NOMO-1 treated with DMSO at 0.1 percent for 48 hours (cell line): ENCODE results near the gene ERBB4.
"Not testable (repeated sequence)": the region's sequence is repeated elsewhere in the genome, so short reads cannot be mapped to it uniquely, and the experiment has no call there.

Experiments
- DNase-seq: peaks from one replicate; lab custom pipeline; 2025; ENCODE audit not compliant: unreplicated experiment; lab: John Stamatoyannopoulos, UW

ERBB4 gene

GRCh38 chr2:212228743-212229171, 309.8 kb downstream of the ERBB4 start:
- no peak for DNase-seq

DNA sequence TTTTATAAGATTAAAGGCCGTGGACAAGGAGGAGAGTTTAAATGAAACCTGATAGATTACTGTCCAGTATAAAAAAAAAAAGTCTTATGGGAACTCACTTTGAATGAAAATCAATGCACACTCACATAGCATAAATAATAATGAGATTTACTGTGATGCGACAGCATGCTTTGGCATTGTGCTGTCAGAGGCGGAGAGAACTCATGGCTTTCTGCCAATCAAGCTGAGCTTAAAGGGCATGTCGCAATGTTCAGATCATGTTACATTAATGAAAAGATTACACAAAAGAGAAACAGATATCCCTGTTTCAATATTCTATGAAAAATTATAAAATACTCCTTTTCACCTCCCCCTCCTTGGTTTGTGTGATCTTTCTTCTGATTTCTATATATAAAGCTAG, 310.8 kb downstream of the ERBB4 start:
- DNase-seq = no peak

DNA sequence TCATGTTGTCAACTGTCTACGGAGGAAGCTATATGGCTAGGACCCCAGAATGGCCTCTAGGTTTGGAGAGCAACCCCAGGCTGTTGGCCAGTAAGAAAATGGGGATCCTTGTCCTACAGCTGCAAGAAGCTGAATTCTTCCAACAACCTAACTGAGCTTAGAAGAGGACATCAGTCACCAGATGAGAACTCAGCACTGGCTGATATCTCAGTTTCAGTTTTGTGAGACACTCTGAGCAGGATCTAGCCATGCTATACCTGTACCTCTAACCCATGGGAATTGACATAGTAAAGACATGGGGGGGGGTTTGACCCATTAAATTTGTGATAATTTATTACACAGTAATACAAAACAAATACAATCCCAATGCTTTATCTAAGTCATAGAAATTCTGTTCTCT, 312.5 kb downstream of the ERBB4 start:
- no peak for DNase-seq

GRCh38 chr2:212223696-212224095, 314.9 kb downstream of the ERBB4 start:
- DNase-seq = no peak

DNA sequence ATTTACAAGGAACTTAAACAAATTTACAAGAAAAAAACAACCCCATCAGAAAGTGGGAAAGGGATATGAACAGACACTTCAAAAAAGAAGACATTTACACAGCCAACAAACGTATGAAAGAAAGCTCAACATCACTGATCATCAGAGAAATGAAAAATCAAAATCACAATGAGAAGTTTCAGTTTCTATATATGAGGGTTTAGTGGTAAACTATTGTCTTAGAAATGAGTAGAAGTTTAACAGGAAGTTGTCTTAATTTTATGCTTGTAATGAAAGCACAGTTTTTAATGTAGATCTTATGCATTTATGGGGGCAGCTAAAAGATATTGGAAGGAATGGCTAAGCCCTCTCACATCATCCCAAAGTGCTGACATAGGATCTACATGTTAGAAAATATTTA, 325.4 kb downstream of the ERBB4 start:
- DNase-seq = no peak

- DNase-seq = no peak
Observed at GRCh38 chr2:212208467-212208866, 330.1 kb downstream of the ERBB4 start.

GRCh38 chr2:212197776-212198175, 340.8 kb downstream of the ERBB4 start:
- DNase-seq = no peak

GRCh38 chr2:212195626-212196025, 343.0 kb downstream of the ERBB4 start:
- no peak for DNase-seq

DNA sequence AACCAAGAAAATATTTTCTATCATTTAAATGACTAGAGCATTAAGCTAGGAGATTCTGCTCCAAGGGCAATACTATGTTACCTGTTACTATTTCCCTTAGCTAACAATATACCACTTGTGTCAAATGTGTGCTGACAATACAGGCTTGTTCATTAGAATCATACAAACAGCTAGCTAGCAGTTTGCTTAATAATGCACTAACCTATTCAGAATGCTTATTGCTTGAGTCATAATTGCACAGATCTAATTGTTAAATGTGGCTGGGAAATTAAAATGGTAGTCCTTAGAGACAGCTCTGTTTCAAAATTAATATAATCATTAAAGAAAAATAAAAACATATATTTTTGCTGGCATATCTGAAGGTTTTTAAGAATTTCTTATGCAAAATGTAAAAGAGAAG, 344.2 kb downstream of the ERBB4 start:
- DNase-seq = no peak

GRCh38 chr2:212193803-212194202, 344.8 kb downstream of the ERBB4 start:
- DNase-seq = no peak

GRCh38 chr2:212193056-212193455, 345.5 kb downstream of the ERBB4 start:
- no peak for DNase-seq

GRCh38 chr2:212191438-212191837, 347.2 kb downstream of the ERBB4 start:
- not testable (repeated sequence) for DNase-seq

DNA sequence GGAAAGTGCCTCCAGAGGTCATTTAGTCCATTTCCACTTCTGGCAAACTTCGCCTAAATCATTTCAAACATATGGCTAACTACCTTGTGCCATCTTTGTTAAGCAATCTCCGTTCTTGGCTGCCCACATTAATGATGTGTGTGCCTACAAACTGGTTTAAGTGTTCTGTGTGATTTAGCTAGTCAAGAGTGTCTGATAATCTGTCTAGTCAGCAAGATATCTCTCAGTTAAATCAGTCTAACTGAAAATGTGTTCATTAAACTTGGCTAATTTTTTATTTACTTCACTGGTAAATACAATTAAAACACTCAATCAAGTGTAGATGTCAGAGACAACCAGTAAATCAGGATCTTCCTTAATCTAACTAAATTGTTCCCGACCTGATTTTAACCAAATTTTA, 352.4 kb downstream of the ERBB4 start:
- no peak for DNase-seq

- no peak for DNase-seq
Observed at GRCh38 chr2:212181646-212182045, 357.0 kb downstream of the ERBB4 start.

DNA sequence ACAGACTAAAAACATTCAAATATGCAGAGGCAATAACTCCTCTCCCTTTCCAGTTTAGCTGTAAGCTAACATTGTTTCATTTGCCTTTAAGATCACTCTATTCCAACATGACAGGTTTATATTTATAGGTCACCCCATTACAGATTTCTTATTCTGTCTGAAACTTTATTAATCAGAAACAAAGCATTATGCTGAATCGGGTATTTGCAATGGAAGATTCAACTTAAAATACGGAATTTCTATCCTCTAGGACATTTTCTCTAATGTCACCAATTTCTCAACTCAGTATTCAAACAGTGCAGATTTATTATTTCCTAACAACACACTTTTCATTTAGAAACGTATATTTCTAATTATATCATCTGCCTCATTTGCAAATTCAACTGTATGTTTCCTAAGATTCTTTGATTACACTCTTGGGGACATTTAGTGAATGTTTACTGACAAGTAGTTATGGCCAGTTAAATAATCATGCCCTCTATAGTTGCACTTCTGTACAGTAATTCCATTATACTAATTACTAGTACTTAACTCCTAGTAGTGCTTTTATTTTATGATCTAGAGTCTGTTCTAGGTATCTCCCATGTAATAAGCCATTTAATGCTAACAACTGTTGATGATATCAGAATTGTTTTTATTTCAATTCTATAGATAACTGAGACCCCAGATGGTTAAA, 358.1 kb downstream of the ERBB4 start:
- DNase-seq = no peak

GRCh38 chr2:212177724-212178123, 360.9 kb downstream of the ERBB4 start:
- DNase-seq = no peak

DNA sequence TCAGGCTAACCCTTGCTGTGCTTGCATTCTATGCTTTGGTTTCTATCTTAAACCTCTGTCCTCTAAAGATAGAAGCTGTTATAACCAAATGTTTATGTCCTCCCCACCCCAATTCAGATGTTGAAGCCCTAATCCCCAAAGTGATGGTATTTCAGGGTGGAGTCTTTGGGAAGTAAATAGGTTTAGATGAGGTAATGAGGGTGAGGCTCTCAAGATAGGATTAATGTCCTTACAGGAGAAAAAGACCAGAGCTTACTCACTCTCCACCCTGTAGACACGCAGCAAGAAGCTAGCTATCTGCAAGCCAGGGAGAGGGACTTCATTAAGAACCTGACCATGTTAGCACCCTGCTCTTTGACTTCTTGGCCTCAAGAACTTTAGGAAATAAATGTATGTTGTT, 362.5 kb downstream of the ERBB4 start:
- DNase-seq = no peak

- no peak for DNase-seq
Observed at GRCh38 chr2:212173756-212174510, 364.7 kb downstream of the ERBB4 start.

DNA sequence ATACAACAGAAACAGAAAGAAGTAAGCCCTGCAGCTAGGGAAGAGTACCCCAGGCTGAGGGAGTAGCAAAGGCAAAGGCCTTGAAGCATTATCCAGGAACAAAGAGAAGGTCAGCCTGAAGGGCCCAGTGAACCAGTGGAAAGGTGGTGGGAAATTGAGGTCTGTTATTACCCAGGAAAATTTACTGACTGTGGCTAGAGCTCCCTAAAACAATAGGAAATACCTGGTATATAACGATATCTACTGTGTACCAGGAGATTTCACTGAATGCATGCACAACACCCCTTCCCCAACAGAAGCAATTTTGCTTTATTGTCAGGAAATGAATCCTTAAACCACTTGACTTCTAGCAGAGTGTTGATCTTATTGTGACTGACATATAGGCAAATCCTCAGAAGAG, 365.3 kb downstream of the ERBB4 start:
- DNase-seq = no peak

GRCh38 chr2:212170382-212170781, 368.2 kb downstream of the ERBB4 start:
- no peak for DNase-seq

GRCh38 chr2:212158081-212158480, 380.5 kb downstream of the ERBB4 start:
- no peak for DNase-seq

GRCh38 chr2:212157012-212157411, 381.6 kb downstream of the ERBB4 start:
- DNase-seq = no peak

DNA sequence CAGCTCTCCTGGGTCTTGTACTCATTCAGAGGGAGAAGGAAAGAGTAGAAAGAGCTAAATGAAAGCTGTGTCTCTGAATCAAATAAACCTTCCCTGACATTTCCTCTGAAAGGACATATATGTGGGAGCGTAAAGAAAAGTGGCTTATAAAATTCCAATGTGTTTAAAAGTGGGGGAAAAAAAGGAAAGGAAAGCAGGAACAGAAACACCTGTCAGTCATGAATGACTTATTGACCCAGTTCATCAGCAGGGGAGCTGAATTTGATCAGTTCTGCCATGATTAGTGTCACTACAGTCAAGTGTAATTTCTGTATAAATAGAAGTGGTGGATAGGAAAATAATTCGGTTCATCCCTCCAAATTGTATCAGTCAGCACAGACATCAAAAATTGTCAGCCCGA, 382.5 kb downstream of the ERBB4 start:
- no peak for DNase-seq
